SJSA1 (cell line): Measurements from ENCODE around the gene DLG2. TPM values are rescaled to one million over a fixed set of nuclear protein-coding genes. Genes with fewer than 3 reads are reported as not detected.

Source experiments
- DNase-seq, 2 experiments: peaks; one replicate each; pipeline ENCODE4 v3.0.0-alpha.2; 2015 to 2020; ENCODE audit warnings: low spot score in 2 of 2, low read depth in 1 of 2
- H3K27ac ChIP-seq: fragments of 250-450 bp; sonication (Bioruptor Pico); 2 replicates; pipeline ENCODE4 v1.5.1; 2020; ENCODE audit warnings: mild to moderate bottlenecking, moderate library complexity
- H3K27me3 ChIP-seq: fragments of 250-450 bp; sonication (Bioruptor Pico); replicated peaks from 2 replicates; pipeline ENCODE4 v1.5.1; 2020; ENCODE audit warnings: mild to moderate bottlenecking, moderate library complexity
- H3K36me3 ChIP-seq: fragments of 250-450 bp; sonication (Bioruptor Pico); 2 replicates; pipeline ENCODE4 v1.5.1; 2020; ENCODE audit warnings: mild to moderate bottlenecking
- H3K4me1 ChIP-seq: fragments of 250-450 bp; sonication (Bioruptor Pico); replicated peaks from 2 replicates; pipeline ENCODE4 v1.6.1; 2021; ENCODE audit warnings: mild to moderate bottlenecking
- H3K4me3 ChIP-seq: fragments of 250-450 bp; sonication (Bioruptor Pico); 2 replicates; pipeline ENCODE4 v1.5.1; 2020; ENCODE audit warnings: mild to moderate bottlenecking
- H3K9me3 ChIP-seq: fragments of 250-450 bp; sonication (Bioruptor Pico); replicated peaks from 2 replicates; pipeline ENCODE4 v1.5.1; 2020; ENCODE audit warnings: mild to moderate bottlenecking
- total RNA-seq: library from RNA; depleted of rRNA; stranded (reverse); fragments of >200 nt; shearing (Covaris generic); gene quantifications from 2 replicates; pipeline ENCODE4 v1.2.3, GENCODE V29; 2014

Gene DLG2
- total RNA-seq, 1 experiment from 2014 or later = 0.13 TPM

GRCh38 chr11:84522331-84522730 is 1104.8 kb downstream of the DLG2 start:
- Histone ChIP-seq H3K27me3 (no peaks in the 10 kb centered on the region), H3K9me3 (no peaks in the 10 kb centered on the region), H3K4me3 (no peak overlapping the region), H3K36me3 (no peaks in the 10 kb centered on the region), H3K27ac (no peak overlapping the region), H3K4me1 (no peaks in the 10 kb centered on the region)
- DNase-seq = no peak

GRCh38 chr11:84518631-84519183 is 1108.4 kb downstream of the DLG2 start:
- no peak for DNase-seq
- Histone ChIP-seq H3K27me3 (no peaks in the 10 kb centered on the region), H3K9me3 (no peaks in the 10 kb centered on the region), H3K4me1 (no peaks in the 10 kb centered on the region), H3K4me3 (no peak overlapping the region), H3K36me3 (no peaks in the 10 kb centered on the region), H3K27ac (no peak overlapping the region)

GRCh38 chr11:84514436-84514835 is 1112.7 kb downstream of the DLG2 start:
- Histone ChIP-seq H3K27me3 (no peaks in the 10 kb centered on the region), H3K36me3 (no peaks in the 10 kb centered on the region), H3K27ac (no peak overlapping the region), H3K4me3 (no peak overlapping the region), H3K9me3 (no peaks in the 10 kb centered on the region), H3K4me1 (no peaks in the 10 kb centered on the region)
- no peak for DNase-seq

GRCh38 chr11:84503503-84503902 is 1123.6 kb downstream of the DLG2 start:
- no peak overlapping the region for H3K27ac ChIP-seq
- H3K36me3 ChIP-seq = no peaks in the 10 kb centered on the region
- H3K27me3 ChIP-seq = no peaks in the 10 kb centered on the region
- DNase-seq = no peak
- no peaks in the 10 kb centered on the region for H3K4me1 ChIP-seq
- H3K9me3 ChIP-seq = no peaks in the 10 kb centered on the region
- no peak overlapping the region for H3K4me3 ChIP-seq

GRCh38 chr11:84501750-84502149 is 1125.4 kb downstream of the DLG2 start:
- H3K9me3 ChIP-seq = no peaks in the 10 kb centered on the region
- no peak overlapping the region for H3K4me3 ChIP-seq
- H3K4me1 ChIP-seq = no peaks in the 10 kb centered on the region
- DNase-seq = no peak
- H3K27ac ChIP-seq = no peak overlapping the region
- H3K36me3 ChIP-seq = no peaks in the 10 kb centered on the region
- no peaks in the 10 kb centered on the region for H3K27me3 ChIP-seq

- Histone ChIP-seq H3K4me1 (no peaks in the 10 kb centered on the region), H3K9me3 (no peaks in the 10 kb centered on the region), H3K27ac (no peak overlapping the region), H3K36me3 (no peaks in the 10 kb centered on the region), H3K4me3 (no peak overlapping the region), H3K27me3 (no peaks in the 10 kb centered on the region)
- no peak for DNase-seq
These were observed 1129.1 kb downstream of the DLG2 start for GRCh38 chr11:84497981-84498411.

- H3K36me3 ChIP-seq = no peaks in the 10 kb centered on the region
- no peaks in the 10 kb centered on the region for H3K27me3 ChIP-seq
- no peak overlapping the region for H3K4me3 ChIP-seq
- H3K4me1 ChIP-seq = no peaks in the 10 kb centered on the region
- DNase-seq = no peak
- H3K27ac ChIP-seq = no peak overlapping the region
- H3K9me3 ChIP-seq = no peaks in the 10 kb centered on the region
These were observed 1130.0 kb downstream of the DLG2 start for GRCh38 chr11:84497181-84497580.

- no peaks in the 10 kb centered on the region for H3K27me3 ChIP-seq
- no peak overlapping the region for H3K27ac ChIP-seq
- no peak for DNase-seq
- no peaks in the 10 kb centered on the region for H3K9me3 ChIP-seq
- H3K4me3 ChIP-seq = no peak overlapping the region
- no peaks in the 10 kb centered on the region for H3K4me1 ChIP-seq
- H3K36me3 ChIP-seq = no peaks in the 10 kb centered on the region
These were observed 1131.0 kb downstream of the DLG2 start for GRCh38 chr11:84496122-84496521.

GRCh38 chr11:84480131-84480530 is 1147.0 kb downstream of the DLG2 start:
- Histone ChIP-seq H3K27me3 (no peaks in the 10 kb centered on the region), H3K27ac (no peak overlapping the region), H3K4me3 (no peak overlapping the region), H3K9me3 (no peaks in the 10 kb centered on the region), H3K36me3 (no peaks in the 10 kb centered on the region), H3K4me1 (no peaks in the 10 kb centered on the region)
- no peak for DNase-seq

GRCh38 chr11:84476581-84476980 is 1150.6 kb downstream of the DLG2 start:
- Histone ChIP-seq H3K4me3 (no peak overlapping the region), H3K4me1 (no peaks in the 10 kb centered on the region), H3K27ac (no peak overlapping the region), H3K36me3 (no peaks in the 10 kb centered on the region), H3K9me3 (no peaks in the 10 kb centered on the region), H3K27me3 (no peaks in the 10 kb centered on the region)
- DNase-seq = no peak

GRCh38 chr11:84471501-84471900 is 1155.6 kb downstream of the DLG2 start:
- Histone ChIP-seq H3K9me3 (no peaks in the 10 kb centered on the region), H3K36me3 (no peaks in the 10 kb centered on the region), H3K27me3 (no peaks in the 10 kb centered on the region), H3K27ac (no peak overlapping the region), H3K4me1 (no peaks in the 10 kb centered on the region), H3K4me3 (no peak overlapping the region)
- DNase-seq = no peak

GRCh38 chr11:84468235-84468634 is 1158.9 kb downstream of the DLG2 start:
- Histone ChIP-seq H3K36me3 (no peaks in the 10 kb centered on the region), H3K4me3 (no peak overlapping the region), H3K27ac (no peak overlapping the region), H3K4me1 (no peaks in the 10 kb centered on the region), H3K9me3 (no peaks in the 10 kb centered on the region), H3K27me3 (no peaks in the 10 kb centered on the region)
- no peak for DNase-seq

- Histone ChIP-seq H3K36me3 (no peaks in the 10 kb centered on the region), H3K4me3 (no peak overlapping the region), H3K27ac (no peak overlapping the region), H3K9me3 (no peaks in the 10 kb centered on the region), H3K27me3 (no peaks in the 10 kb centered on the region), H3K4me1 (no peaks in the 10 kb centered on the region)
- DNase-seq = no peak
These were observed 1162.1 kb downstream of the DLG2 start for GRCh38 chr11:84465040-84465439.

- Histone ChIP-seq H3K4me1 (no peaks in the 10 kb centered on the region), H3K9me3 (no peaks in the 10 kb centered on the region), H3K36me3 (no peaks in the 10 kb centered on the region), H3K27me3 (no peaks in the 10 kb centered on the region), H3K4me3 (no peak overlapping the region), H3K27ac (no peak overlapping the region)
- DNase-seq = no peak
These were observed 1171.5 kb downstream of the DLG2 start for GRCh38 chr11:84455691-84456090.

- no peak overlapping the region for H3K4me3 ChIP-seq
- DNase-seq = no peak
- H3K27me3 ChIP-seq = no peaks in the 10 kb centered on the region
- no peaks in the 10 kb centered on the region for H3K36me3 ChIP-seq
- H3K27ac ChIP-seq = no peak overlapping the region
- H3K4me1 ChIP-seq = no peaks in the 10 kb centered on the region
- H3K9me3 ChIP-seq = no peaks in the 10 kb centered on the region
These were observed 1174.9 kb downstream of the DLG2 start for GRCh38 chr11:84452211-84452610.
